GM18868 (cell line): ENCODE measurements around the gene GSG1L.

Source experiments
- ATAC-seq: cut with Tn5 transposase; IDR thresholded peaks from one replicate; pipeline ENCODE4 v1.9.1; 2021; ENCODE audit warnings: mild to moderate bottlenecking, moderate library complexity; ENCODE audit not compliant: unreplicated experiment

The GSG1L gene

GRCh38 chr16:28067604-28068379, 4.3 kb upstream of the GSG1L start:
- no peak for ATAC-seq

DNA sequence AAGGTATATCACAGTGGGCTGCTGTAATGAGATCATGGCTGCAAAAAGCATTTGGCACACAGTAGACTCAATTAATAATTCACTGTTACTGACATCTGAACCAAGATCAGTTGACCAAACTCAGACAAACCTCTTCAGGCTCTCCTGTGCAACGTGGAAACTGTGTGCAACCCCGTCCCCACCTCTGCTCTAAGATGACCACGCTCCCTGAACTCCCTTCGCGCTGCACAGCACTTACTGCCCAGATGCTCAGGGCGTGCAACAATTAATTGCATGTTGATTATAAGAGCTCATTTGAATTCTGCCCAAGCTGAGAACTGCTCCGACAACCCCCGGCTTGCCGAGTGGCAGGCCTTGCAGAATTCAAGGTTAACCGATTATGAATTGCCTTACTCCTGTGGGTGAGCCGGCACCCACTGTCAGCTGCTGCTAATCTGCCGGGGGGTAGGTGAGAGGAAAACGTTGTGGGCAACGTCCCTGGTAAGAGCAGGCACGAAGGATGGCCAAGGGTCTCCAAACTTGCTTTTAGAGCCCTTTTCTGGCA, 1.3 kb upstream of the GSG1L start:
- ATAC-seq, result no peak

GRCh38 chr16:28064150-28064549, 636 bp upstream of the GSG1L start:
- ATAC-seq, result no peak

DNA sequence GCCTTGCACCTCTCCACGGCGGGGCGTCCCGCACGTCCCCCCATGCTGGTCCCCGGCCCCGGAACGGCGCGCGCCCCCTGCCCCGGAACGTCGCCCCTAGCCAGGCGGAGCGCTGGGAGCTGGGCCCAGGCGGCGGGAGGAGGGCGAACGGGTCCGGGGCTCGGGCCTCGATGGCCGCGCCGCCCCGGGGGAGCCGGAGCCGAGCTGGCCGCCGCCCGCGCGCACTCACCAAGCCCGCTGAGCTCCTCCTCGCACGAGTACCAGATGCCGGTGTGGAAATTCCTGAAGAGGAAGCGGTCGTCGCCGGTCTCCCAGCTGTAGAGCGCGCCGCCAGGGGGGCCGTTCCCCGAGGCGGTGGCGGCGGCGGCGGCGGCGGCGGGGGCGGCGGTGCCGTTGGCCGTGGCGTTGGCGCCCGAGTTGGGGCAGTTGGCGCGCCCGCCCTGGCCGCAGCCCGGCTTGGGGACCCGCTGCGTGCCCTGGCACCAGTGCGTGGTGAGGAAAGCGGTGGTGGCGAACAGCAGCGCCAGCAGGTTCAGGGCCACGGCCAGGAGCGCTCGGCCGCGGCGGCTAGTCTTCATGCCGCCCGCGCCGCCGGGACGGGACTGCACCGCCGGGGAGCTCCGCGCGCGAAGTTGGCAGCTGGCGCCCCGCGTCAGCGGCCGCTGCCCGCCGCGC, 530 bp downstream of the GSG1L start:
- ATAC-seq, result no peak

GRCh38 chr16:28062261-28062846, 1.2 kb downstream of the GSG1L start:
- no peak for ATAC-seq

GRCh38 chr16:28061352-28062101, 2.0 kb downstream of the GSG1L start:
- ATAC-seq, result no peak

GRCh38 chr16:28059841-28060575, 3.5 kb downstream of the GSG1L start:
- no peak for ATAC-seq

DNA sequence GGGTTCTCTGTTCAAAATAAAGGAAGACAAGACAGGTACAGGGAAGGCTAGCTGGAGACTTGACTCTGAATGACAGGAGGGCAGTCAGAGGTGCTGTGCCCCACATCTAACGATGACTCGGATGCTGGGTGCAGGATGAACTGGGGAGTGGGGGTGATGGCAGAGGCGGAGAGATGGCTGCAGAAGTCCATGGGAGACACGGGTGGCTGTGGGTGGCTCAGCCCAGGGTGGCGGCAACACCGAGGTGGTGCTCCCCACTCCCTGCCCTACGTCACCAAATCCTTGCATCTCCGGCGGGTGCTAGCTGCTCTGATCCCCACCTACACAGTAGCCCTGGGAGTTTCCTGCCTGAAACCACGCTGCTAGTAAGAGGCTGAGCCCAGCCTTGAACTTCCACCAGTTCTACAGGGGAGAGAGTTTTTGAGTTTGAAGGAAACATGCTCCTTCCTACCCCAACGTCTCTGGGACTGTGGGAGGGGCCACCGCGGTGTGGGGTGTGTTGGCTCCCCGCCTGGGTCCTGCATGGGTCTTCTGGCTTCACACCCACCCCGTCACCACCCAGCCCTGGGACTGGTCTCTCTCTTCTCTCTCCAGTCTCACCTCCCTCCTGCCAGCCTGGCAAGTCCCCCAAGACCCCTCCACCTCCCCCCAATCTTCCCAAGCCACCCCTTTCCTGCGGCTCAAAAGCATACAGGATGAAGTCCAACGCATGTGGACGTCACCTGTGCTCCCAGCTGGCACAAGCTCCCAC, 4.5 kb downstream of the GSG1L start:
- no peak for ATAC-seq

GRCh38 chr16:28057949-28058348, 5.6 kb downstream of the GSG1L start:
- no peak for ATAC-seq

DNA sequence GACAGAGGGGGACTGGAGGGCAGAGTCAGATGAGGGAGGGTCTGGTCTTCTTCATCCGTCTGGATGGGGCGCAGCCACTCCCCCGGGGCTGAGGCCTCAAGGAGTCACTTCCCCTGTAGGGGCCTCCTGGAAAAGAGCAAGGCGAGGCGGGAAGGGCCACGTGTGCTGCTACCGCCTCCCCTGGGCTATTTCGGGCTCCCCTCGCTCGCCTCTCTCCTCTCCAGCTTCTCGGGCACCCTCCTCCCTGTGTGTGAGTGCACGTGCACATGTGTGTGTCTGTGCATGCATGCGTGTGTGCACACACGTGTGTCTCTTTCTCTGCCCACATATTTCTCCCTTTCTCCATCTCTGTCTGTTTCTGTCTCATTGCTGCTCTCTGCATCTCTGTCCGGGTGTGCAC, 10.1 kb downstream of the GSG1L start:
- no peak for ATAC-seq

DNA sequence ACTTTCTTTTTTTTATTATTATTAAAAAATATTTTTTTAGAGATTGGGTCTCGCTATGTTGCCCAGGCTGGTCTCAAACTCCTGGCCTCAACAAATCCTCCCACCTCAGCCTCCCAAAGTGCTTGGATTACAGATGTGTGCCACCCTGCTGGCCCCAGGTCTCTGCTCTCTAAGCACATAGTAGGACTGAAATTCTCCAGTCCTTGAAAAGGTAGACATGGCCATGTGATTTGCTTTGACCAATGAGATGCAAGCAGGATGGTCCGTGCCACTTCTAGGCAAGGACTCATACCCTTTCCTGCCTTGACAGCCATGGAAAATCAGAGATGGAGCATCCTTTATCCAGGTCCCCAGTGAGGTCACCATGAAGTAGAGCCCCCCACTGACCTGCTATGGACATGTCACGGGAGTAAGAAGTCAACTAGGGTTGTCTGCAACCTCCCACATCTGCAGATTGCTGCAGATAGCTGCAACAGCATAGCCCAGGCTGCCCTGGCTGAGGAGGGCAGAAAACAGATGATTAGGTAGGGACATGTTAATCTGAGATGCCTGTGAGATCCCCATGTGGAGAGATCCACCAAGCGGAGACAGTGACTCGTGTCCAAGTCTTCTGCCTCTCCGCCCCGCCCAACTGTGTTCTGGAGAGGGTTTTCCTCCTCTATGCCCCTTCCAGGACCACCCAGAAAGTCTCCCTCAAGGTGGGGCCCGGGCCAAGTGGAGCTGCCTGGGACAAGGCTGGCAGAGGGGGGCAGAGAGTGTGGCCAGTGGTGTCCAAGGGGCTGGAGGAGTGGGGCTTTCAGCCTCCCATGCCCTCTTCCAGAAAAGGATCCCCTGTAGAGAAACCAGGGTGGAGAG, 11.0 kb downstream of the GSG1L start:
- ATAC-seq, result no peak

- no peak for ATAC-seq
Observed at GRCh38 chr16:28051486-28051885, 12.0 kb downstream of the GSG1L start.

- no peak for ATAC-seq
Observed at GRCh38 chr16:28042811-28043210, 20.7 kb downstream of the GSG1L start.

- no peak for ATAC-seq
Observed at GRCh38 chr16:28041615-28042014, 21.9 kb downstream of the GSG1L start.

- ATAC-seq, result no peak
Observed at GRCh38 chr16:28040039-28040438, 23.5 kb downstream of the GSG1L start.

- no peak for ATAC-seq
Observed at GRCh38 chr16:28039493-28039892, 24.0 kb downstream of the GSG1L start.

GRCh38 chr16:28038409-28038808, 25.1 kb downstream of the GSG1L start:
- no peak for ATAC-seq

- no peak for ATAC-seq
Observed at GRCh38 chr16:28035866-28036393, 27.6 kb downstream of the GSG1L start.

DNA sequence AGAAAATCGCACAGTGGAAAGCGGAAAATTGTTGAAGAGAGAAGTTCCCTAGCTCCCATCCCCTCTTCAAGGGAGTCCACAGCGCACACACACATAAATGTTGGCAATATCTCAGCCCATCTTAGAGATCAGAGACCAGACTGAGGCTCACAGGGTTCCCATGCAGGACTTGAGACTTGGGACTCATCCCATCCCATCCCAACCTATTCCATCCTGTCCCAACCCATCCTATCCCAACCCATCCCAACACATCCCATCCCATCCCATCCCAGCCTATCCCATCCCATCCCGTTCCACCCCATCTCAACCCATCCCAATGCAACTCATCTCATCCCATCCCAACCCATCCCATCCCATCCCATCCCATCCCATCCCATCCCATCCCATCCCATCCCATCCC, 29.6 kb downstream of the GSG1L start:
- ATAC-seq, result no peak
